Measurements from ENCODE around the gene CMTM2.
"Not testable (repeated sequence)": the region's sequence is repeated elsewhere in the genome, so short reads cannot be mapped to it uniquely, and the experiment has no call there.

CMTM2 gene

GRCh38 chr16:66630561-66631260, 51.4 kb downstream of the CMTM2 start:
- not testable (repeated sequence) for DNase-seq (ENCODE audit: low read depth in 3 of 3)

- DNase-seq (ENCODE audit: low read depth in 3 of 3): not testable (repeated sequence)
Measured at GRCh38 chr16:66631558-66631957, 52.3 kb downstream of the CMTM2 start.

- DNase-seq (ENCODE audit: low read depth in 3 of 3): no peak
Measured at GRCh38 chr16:66634527-66635196, 55.4 kb downstream of the CMTM2 start.

- DNase-seq (ENCODE audit: low read depth in 3 of 3): no peak
Measured at GRCh38 chr16:66635406-66635805, 56.1 kb downstream of the CMTM2 start.

GRCh38 chr16:66636199-66636598, 56.9 kb downstream of the CMTM2 start:
- no peak for DNase-seq (ENCODE audit: low read depth in 3 of 3)

GRCh38 chr16:66637806-66638205, 58.5 kb downstream of the CMTM2 start:
- DNase-seq (ENCODE audit: low read depth in 3 of 3): no peak

All from stimulated activated CD4-positive, alpha-beta T cell treated with anti-CD3 and anti-CD28 coated beads, TNF-alpha, amount 100 ng/mL, for 24 hours (primary cell).